Omental fat pad (tissue), 4 donors: ENCODE results near the gene DSTN. TPM values are rescaled to one million over a fixed set of nuclear protein-coding genes. Genes with fewer than 3 reads are reported as not detected.

ENCODE experiments used
- ATAC-seq: fragments of 150-250 bp; one replicate; pipeline ENCODE4 v1.9.1; 2016; ENCODE audit warnings: mild to moderate bottlenecking, moderate library complexity; ENCODE audit not compliant: low FRiP score
- DNase-seq: peaks from one replicate; pipeline ENCODE4 v3.0.0-alpha.2; 2019; ENCODE audit warnings: low spot score
- CTCF ChIP-seq, 3 donors: fragments of 450-650 bp; IDR thresholded peaks; one replicate each; pipeline ENCODE4 v1.5.1; 2016 to 2017; ENCODE audit warnings: antibody characterized with exemption in 3 of 3, mild to moderate bottlenecking in 3 of 3, moderate library complexity in 2 of 3
- total RNA-seq, 4 donors: library from RNA; depleted of rRNA; stranded (reverse); fragments of >200 nt; gene quantifications; one replicate each; pipeline ENCODE4 v1.1.0, GENCODE V29; 2016

Gene DSTN
- total RNA-seq, 4 donors from 2014 or later = 147 to 228 (median 170) TPM

GRCh38 chr20:17536944-17537444 lies 32.9 kb upstream of the DSTN start:
- TF ChIP-seq CTCF (IDR thresholded peaks at IDR 0.05) = peak in 1 of 3 donors; percentile 79
- DNase-seq (peak; percentile 44), ATAC-seq (peak; percentile 91)

GRCh38 chr20:17537959-17538358 lies 31.9 kb upstream of the DSTN start:
- DNase-seq (no peak), ATAC-seq (no peak)
- no peak for TF ChIP-seq CTCF (IDR thresholded peaks at IDR 0.05)

GRCh38 chr20:17538517-17539170 lies 31.2 kb upstream of the DSTN start:
- DNase-seq (no peak), ATAC-seq (no peak)
- no peak for TF ChIP-seq CTCF (IDR thresholded peaks at IDR 0.05)

- DNase-seq (no peak), ATAC-seq (no peak)
- TF ChIP-seq CTCF (IDR thresholded peaks at IDR 0.05) = no peak
Measured at GRCh38 chr20:17541596-17541995, 28.3 kb upstream of the DSTN start.

- ATAC-seq (no peak), DNase-seq (no peak)
- no peak for TF ChIP-seq CTCF (IDR thresholded peaks at IDR 0.05)
Measured at GRCh38 chr20:17541996-17542395, 27.9 kb upstream of the DSTN start.

- no peak for DNase-seq
- ATAC-seq = no peak
- no peak for TF ChIP-seq CTCF (IDR thresholded peaks at IDR 0.05)
Measured at GRCh38 chr20:17542481-17542880, 27.4 kb upstream of the DSTN start.

- ATAC-seq (peak; percentile 81), DNase-seq (no peak)
Measured at GRCh38 chr20:17542993-17543412, 26.9 kb upstream of the DSTN start.

More at GRCh38 chr20:17542993-17543412, 26.9 kb upstream of the DSTN start:
- TF ChIP-seq CTCF (IDR thresholded peaks at IDR 0.05) = no peak
